GF-D8 (cell line): ENCODE results near the gene CEP112.

Experiments used
- DNase-seq: peaks from one replicate; lab custom pipeline; 2025; lab: John Stamatoyannopoulos, UW

CEP112 gene

DNA sequence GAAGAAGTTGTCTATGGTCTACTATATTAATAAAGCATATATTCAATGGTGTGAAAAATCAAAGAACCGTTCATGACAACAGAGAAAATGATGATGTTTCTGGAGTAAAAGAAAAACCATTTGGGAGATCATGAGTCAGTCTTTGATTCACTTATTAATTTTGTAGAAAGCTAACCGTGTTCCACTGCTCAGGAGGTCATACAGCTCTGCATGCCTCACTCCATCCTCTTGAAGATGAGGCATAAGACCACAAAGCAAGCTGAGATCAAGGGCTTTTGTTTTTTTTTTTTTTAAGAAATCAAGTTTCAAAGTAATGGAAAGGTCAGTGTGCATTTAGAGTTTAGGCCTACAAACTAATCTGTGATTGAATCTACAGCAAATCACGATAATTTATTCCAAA, 206.4 kb downstream of the CEP112 start:
- no peak for DNase-seq

DNA sequence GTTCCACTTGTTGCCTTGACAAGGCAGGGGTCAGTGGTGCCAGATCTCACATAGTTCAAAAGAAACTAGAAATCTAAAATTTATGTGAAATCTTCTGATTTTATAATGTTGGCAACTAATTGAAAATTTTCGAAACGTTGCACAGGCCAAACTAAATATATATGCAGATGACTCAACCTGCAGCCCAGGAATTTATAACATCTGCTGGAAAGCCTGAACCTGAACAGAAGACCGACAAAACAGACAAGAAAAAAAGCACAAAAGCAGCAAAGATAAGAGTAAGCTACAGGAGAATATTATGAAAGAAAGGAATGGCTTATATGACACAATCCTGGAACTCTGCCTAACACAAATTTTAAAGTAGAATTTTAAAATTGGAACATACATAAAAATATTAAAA, 207.6 kb downstream of the CEP112 start:
- DNase-seq, result no peak

DNA sequence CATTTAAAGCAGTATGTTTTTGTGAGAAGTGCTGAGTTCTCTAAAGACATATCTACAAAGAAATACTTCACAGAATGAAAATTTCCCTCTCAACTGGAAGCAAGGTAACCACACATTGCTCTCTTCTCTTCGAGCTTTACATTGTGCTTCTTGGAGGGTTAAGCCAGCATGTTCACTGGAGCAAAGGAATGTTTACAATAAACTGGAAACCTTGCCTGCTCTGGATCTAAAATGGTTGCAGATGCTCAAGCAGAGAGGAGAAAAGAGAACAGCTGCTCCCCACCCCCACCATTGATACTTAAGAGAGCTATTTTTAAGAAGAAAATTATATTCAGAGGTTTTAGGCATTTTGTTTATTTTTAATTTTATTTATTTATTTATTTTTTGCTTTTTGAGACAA, 213.1 kb downstream of the CEP112 start:
- DNase-seq, result no peak

DNA sequence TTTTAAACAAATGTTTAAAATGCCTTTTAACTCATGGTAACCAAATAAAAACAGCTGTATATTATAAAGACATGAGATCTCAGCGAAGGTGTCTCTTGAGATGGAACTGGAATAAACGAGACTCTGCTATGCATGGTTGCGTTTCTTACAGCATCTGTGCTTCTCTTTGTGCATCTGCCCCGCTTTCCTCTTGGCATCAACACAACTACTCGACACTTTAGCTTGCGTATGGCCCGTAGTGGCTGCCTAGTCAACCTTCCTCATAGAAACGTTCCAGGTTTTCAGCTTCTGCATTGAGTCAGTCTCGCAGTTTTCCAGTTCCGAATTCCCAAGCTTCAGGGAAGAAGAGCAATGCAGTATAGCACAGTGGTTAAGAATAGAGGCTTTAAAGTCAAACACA, 214.9 kb downstream of the CEP112 start:
- DNase-seq, result no peak

DNA sequence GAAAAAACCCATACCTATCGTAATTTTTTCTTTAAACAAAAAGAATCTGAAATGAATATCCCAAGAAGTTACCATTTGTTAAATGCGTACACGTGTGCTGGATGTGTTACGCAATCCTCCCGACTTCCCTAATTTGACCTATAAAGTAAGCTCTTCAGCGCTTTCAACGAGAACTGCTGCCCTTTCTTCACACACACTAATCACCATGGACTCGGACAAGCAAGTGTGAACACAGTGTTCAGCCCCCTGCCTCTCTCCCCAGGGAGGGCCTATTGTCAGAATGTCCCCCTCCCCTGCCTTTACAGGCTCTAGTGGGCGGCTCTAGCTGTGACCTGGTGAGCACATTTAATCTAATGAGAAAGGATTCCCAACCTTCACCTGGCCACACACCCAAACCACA, 216.1 kb downstream of the CEP112 start:
- peak; percentile 37 for DNase-seq

DNA sequence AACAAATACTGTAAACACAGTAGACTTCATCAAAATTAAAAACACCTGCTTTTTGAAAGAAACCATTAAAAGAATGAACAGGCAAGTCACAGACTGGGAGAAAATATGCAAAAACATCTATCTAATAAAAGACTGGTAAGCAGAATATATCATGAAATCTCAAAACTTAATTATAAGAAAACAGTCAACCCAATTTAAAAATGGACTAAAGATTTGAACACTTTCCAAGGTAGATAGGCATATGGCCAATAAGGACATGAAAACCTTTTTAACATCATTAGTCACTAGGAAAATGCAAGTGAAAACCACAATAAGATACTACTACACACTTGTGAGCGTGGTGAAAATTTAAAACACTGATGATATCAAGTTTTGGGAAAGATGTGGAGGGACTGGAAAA, 218.7 kb downstream of the CEP112 start:
- no peak for DNase-seq

DNA sequence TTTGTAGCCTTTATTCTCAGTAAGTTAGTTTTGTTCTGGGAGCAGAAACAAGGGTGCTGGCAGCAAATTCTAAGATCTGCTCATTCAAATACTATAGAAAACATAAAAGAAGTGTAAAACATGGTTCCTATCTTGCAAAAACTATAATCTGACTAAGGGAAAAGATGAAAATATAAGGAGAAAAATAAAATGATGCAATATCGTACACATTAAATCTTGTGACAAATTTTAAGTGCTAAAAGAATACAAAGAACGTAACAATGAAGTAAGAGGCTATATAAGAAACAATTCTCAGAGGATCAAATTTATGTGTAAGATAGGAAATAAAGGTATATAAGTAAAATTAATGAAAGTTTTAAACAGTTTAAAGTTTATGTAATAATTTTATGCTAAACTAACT, 224.6 kb downstream of the CEP112 start:
- no peak for DNase-seq

DNA sequence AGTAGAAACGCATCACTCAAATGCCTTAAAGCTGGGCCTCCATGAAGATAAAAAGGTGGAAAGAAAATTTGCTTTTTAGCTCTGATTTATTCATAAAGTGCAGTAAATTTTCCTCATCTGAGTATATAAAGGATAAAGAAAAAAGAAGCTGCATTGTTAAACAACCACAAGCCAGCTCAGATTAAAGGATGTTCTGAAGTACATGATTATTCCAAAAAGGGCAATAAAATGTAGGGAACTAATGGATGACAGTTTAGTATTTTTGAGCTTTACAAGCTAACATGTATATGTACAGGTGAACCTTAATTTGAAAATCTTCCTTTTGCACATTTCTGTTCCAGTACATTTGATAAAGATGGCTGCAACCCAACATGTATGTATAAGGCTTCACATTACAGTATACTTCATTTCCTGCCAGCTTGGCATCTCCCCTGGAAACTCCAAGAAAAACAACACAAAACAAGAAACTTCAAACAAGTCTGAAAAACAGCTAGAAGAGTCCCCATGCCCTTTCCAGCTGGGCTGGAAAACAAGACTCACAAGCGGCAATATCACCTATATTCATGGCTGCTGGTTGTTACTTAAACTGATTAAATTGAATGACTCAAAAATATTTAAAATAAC, 225.7 kb downstream of the CEP112 start:
- no peak for DNase-seq

DNA sequence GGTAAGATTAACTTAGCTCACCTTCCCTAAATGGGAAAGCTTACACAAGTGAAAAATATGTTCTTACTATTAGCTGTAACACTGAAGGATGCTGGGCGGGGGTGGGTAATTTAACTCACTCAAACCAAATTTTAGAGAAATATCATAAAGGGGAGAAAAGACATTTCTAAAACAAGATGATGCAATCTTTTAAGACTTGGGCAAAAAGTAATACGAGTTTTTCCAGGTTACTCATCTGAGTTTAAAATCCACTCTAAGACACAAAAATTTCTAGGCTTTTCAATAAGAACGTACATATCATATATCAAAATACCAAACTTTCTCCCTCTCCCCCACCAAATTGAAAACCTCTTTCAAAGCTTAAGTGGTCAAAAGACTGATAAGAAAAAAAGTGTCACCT, 228.8 kb downstream of the CEP112 start:
- no peak for DNase-seq

DNA sequence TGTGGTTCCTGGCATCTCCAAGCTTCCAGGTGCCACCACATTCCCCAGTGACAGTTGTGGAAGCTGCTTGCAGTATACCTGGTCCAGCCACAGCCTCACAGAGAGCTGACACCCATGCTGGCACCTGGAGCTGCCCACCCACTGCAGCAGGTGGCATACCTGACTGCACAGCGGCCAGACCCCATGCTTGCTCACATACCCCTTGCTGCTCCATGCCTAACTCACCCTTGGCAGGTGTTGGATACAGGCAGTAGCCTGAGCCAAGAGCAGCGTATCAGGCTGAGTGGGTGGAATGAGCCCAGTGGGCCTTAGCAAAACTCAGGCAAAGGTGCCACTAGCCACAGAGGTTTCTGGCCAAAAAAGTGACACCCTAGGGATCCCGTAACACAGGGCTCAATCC, 232.3 kb downstream of the CEP112 start:
- DNase-seq, result no peak

DNA sequence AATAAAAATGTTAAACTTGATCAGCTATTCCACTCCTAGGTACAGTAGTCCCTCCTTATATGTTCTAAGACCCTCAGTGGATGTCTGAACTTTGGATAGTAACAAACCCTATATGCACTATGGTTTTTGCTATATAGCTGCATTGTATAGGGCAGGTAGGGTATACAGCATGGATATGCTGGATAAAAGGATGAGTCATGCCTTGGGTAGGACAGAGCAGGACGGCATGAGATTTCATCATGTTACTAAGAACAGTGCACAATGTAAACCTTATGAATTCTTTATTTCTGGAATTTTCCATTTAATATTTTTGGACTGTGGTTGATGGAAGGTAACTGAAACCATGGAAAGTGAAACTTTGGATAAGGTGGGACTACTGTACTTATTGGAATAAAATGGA, 235.1 kb downstream of the CEP112 start:
- DNase-seq, result no peak

DNA sequence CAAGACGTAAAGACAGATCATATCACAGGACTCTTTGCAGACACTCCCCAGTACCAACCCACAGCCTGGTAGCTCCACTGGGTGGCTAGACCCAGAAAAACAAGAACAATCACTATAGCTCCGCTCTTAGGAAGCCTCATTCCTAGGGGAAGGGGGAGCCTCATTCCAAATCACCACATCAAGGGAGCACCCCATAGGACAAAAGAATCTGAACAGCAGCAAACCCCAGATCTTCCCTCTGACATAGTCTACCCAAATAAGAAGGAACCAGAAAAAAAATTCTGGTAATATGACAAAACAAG, 237.8 kb downstream of the CEP112 start:
- DNase-seq, result no peak

DNA sequence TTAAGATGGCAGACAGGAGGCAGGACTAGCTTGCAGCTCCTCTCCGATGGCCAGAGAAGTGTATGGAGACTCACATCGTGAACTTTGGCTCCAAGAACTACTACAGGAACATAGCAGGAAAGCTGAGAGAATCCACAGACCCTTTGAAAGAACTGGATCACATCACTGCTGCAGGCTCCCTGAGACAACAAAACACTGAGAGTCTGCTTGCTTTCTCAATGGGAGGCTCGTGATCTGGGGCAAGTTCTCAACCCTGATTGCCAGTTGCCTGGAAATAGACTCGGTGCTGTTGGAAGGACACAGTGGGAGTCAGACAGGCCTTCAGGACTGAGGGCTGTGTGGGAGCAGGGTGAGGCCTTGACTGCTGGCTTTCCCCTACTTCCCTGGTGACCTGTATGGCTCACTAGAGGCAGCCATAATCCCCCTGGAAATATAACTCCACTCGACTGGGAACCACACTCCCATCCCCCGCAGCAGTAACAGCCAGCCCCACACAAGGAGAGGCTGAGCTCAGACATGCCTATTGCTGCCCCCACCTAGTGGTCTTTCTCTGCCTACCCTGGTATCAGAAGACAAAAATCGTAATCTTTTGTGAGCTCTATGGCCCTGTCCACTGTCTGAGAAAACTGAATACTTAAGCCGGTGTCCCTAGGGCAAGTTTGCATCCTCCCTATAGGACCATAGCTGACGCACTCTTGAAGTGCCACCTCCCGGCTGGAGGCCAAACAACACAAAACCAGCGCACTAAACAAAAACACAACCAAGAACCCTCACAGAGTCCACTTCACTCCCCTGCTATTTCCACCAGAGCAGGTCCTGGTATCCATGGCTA, 238.4 kb downstream of the CEP112 start:
- no peak for DNase-seq

DNA sequence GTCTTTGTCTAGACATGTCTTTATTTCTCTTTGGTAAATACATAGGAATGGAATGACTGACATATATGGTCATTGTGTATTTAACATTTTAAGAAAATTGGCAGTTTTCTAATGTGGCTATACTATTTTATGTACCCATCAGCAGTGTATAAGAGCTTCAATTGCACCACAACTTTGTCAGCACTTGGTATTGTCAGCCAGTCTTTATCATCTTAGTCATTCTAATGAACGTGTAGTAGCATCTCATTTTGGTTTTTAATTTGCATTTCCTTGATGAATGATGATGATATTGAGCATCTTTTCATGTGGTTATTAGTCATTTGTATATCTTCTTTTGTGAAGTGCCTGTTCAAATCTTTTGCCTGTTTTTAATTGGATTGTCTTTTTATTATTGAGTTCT, 239.3 kb downstream of the CEP112 start:
- no peak for DNase-seq

DNA sequence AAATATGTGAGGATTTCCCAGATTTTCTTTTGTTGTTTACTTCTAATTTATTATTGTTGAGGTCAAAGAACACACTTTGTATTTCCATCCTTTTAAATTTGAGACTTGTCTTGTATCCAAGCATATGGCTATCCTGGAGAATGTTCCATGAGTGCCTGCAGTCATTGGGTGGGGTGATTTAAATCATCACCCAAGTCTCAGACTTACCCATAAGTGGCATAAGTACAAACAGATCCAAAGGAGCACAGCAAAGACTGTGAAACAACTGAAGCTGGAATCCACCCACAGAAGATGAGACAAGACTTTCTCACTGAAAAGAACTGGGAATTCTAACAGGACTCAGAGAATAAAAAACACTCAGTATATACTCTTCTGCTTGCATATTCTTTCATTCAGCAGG, 239.9 kb downstream of the CEP112 start:
- DNase-seq, result no peak

DNA sequence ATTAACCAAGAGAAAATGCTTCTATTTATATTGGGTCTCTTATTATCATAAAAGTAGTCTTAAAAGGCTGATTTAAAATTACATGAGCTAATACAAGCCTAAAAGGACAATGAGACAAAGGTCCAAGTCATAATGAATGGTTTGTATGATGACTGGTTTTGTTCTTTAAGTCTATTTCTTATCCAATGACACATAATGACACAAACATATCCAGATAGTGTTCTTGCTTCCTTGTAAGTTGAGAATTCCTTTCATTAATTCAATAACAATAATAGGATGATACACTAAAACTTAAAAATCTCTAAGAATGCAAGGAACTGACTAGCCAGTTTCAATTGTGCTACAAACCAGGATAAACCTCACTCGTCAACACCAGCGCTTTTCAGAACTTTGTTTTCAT, 244.1 kb downstream of the CEP112 start:
- no peak for DNase-seq

DNA sequence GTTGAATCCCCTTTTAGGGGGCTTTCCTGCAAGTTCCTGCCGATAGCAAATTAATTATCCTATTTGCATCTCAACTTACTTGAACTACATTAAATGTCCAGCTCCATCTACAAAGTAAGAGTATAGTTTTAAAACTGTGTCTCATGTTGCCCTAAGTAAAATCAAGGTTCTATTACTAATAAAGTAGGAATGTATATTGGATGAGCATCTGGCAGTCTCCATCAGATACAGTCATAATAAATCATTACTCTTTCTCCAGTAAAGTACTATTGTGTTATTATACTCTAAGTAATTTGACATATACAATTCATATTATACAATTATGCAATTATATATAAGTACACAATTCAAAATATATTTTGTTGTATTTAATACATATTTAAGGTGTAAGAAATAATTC, 249.3 kb downstream of the CEP112 start:
- no peak for DNase-seq

DNA sequence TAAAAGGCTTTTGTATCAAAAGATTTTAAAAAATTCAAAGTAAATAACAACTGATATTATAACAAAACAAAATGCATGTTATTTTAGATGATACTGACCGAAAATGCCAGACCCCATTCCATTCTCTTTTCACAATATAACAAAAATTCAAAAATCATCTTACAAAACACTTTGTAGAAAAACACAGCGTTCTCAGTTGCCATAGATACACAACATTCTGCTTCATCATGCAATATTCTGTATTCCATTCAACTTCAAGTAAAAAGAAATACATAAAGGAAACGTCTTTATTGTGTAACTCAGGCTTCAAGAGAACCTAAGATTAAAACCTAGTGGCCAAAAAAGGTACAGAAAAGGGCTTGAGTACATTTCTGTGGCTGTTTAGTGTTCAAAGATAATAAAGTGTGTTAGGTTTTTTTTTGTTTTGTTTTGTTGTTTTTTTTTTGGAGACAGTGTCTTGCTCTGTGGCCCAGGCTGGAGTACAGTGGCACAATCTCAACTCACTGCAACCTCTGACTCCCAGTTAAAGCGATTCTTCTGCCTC, 250.5 kb downstream of the CEP112 start:
- no peak for DNase-seq

DNA sequence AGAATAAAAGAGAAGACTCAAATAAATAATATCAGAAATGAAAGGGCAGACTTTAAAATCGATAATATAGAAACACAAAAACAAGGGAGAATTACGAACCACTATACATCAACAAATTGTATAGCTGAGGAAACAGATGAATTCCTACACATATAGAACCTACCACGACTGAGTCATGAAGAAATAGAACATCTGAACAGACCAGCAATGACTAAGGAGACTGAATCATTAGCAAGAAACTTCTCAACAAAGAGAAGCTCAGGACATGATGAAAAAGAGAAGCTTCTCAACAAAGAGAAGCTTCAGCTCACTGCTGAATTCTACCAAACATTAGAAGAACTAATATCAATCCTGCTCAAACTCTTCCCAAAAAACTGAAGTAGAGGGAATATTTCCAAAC, 255.9 kb downstream of the CEP112 start:
- no peak for DNase-seq

DNA sequence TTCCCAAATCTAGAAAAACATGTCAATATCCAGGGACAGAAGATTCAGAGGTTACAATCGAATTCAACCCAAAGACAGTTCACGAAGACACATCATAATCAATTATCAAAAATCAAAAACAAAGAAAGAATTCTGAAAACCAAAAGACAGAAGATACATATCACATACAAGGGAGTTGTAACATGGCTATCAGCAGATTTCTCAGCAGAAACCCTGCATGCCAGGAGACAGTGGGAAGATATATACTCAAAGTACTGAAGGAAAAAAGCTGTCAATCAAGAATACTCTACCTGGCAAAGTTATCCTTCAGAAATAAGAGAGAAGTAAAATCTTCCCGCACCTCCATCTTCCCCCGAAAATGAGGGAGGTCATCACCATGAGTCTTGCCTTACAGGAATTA, 258.6 kb downstream of the CEP112 start:
- no peak for DNase-seq

DNA sequence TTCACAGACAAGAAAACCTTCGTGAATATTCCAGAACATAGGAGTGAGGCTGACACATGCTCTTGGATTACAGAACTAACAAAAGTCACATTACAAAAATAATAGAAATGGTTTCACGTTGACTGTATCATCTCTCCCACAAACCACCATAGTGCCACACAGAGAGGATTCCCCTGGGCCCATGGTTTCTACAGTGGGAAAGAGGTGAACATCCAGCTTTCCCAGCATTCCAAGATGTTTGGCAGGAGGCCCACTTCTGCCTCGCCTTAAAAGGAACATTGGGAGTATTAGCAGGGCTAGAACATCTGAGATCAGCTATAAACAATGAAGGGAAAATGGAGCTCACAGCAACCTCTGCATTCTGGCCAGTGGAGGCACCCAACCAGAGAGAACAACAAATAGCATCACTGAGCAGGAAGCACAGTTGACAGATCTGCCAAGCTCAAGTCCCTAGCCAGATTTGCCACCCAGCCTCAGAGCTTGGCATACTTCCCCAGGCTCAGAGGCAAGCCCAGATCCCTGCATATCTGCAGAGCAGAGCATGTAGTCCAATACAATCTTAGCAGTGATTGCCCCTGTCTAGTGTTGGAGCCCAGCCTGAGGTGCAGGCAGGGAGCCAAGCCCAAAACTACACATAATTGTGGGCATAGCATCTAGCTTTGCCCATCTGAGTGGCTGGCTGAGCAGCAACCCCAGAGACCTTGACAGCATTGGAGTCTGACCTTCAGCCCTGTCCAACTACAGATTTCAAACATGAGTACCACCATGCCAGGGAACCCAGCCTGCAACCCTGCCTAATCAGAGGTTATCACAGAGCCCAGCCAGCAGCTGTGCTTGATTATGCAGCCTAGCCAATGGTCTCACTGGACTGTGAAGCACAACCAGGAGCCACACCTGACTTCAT, 260.4 kb downstream of the CEP112 start:
- no peak for DNase-seq

DNA sequence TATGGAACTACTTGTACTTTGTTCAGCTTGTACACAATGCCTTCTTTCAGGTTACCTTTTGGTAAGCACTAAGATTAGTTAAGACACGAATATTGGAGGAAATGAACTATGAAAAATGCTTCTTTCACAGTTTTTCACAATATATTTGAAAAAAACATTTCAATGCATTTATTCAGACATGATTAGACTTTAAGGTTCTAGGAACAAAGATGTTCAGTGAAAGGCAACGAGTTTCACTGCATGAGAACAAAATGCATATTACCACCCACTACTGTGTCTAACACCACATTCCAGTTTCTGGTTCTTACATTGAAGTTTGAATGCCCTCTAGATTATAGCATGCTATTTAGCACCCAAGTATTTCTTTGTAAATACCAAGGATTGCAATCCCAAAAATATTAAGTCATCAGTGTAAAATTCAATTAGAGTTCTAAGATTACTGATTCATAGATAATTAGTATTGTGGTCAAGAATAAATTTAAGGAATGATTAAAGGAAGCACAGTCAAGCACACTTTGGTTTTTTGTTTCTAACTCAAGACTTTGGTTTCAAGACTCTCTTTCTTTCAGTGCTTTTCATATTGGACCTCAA, 261.7 kb downstream of the CEP112 start:
- no peak for DNase-seq
